GM19099 (cell line): ENCODE results near the gene CDHR1.

Source experiments
- POLR2A ChIP-seq: IDR thresholded peaks from 3 replicates; pipeline ENCODE4 v1.6.1; 2011; ENCODE audit warnings: low read depth; ENCODE audit not compliant: insufficient read length; ENCODE audit errors: extremely low read depth

Gene CDHR1

GRCh38 chr10:84194424-84195043, at the start of gene CDHR1:
CDHR1 (plus strand) TSS chr10:84194537; CDS start chr10:84194761, 224 bp downstream.
- no peak for TF ChIP-seq POLR2A

GRCh38 chr10:84147347-84147746, 47.0 kb upstream of the CDHR1 start:
- TF ChIP-seq POLR2A, result no peak

- no peak for TF ChIP-seq POLR2A
Observed at GRCh38 chr10:84149854-84150253, 44.5 kb upstream of the CDHR1 start.

- no peak for TF ChIP-seq POLR2A
Observed at GRCh38 chr10:84152769-84153168, 41.6 kb upstream of the CDHR1 start.

GRCh38 chr10:84155521-84155920, 38.8 kb upstream of the CDHR1 start:
- TF ChIP-seq POLR2A, result no peak

GRCh38 chr10:84156009-84156408, 38.3 kb upstream of the CDHR1 start:
- no peak for TF ChIP-seq POLR2A

- no peak for TF ChIP-seq POLR2A
Observed at GRCh38 chr10:84156768-84157167, 37.6 kb upstream of the CDHR1 start.

- TF ChIP-seq POLR2A, result no peak
Observed at GRCh38 chr10:84158061-84158460, 36.3 kb upstream of the CDHR1 start.

- TF ChIP-seq POLR2A, result no peak
Observed at GRCh38 chr10:84158550-84158949, 35.8 kb upstream of the CDHR1 start.

GRCh38 chr10:84159076-84159685, 35.2 kb upstream of the CDHR1 start:
- TF ChIP-seq POLR2A, result no peak

- TF ChIP-seq POLR2A, result no peak
Observed at GRCh38 chr10:84160663-84161362, 33.5 kb upstream of the CDHR1 start.

GRCh38 chr10:84163996-84164395, 30.3 kb upstream of the CDHR1 start:
- no peak for TF ChIP-seq POLR2A

- TF ChIP-seq POLR2A, result no peak
Observed at GRCh38 chr10:84164442-84164841, 29.9 kb upstream of the CDHR1 start.

GRCh38 chr10:84166620-84167288, 27.6 kb upstream of the CDHR1 start:
- no peak for TF ChIP-seq POLR2A

- peak; percentile 59 for TF ChIP-seq POLR2A
Observed at GRCh38 chr10:84171700-84172466, 22.5 kb upstream of the CDHR1 start.

GRCh38 chr10:84172467-84173356, 21.6 kb upstream of the CDHR1 start:
- peak; percentile 40 for TF ChIP-seq POLR2A
